GDM1 (cell line): ENCODE measurements around the gene LENG1.
"Not testable (repeated sequence)": the region's sequence is repeated elsewhere in the genome, so short reads cannot be mapped to it uniquely, and the experiment has no call there.

ENCODE experiments used
- DNase-seq: peaks from one replicate; lab custom pipeline; 2025; lab: John Stamatoyannopoulos, UW

Gene LENG1

GRCh38 chr19:54159352-54160181 lies at the start of gene LENG1:
TSS of gene LENG1 (minus strand) at chr19:54159721. CDS start at chr19:54159695, 26 bp downstream.
- peak; percentile 100 for DNase-seq

- no peak for DNase-seq
These were observed 49.2 kb upstream of the LENG1 start for GRCh38 chr19:54208784-54209057.

GRCh38 chr19:54207983-54208783 lies 48.7 kb upstream of the LENG1 start:
- DNase-seq: peak; percentile 97

GRCh38 chr19:54207676-54207982 lies 48.1 kb upstream of the LENG1 start:
- no peak for DNase-seq

GRCh38 chr19:54207193-54207592 lies 47.7 kb upstream of the LENG1 start:
- not testable (repeated sequence) for DNase-seq

GRCh38 chr19:54206831-54207177 lies 47.3 kb upstream of the LENG1 start:
- DNase-seq: no peak

- no peak for DNase-seq
These were observed 46.7 kb upstream of the LENG1 start for GRCh38 chr19:54206030-54206830.

- DNase-seq: no peak
These were observed 45.4 kb upstream of the LENG1 start for GRCh38 chr19:54204767-54205468.

- DNase-seq: no peak
These were observed 43.7 kb upstream of the LENG1 start for GRCh38 chr19:54203151-54203611.

- no peak for DNase-seq
These were observed 42.5 kb upstream of the LENG1 start for GRCh38 chr19:54201980-54202379.

- DNase-seq: no peak
These were observed 41.7 kb upstream of the LENG1 start for GRCh38 chr19:54201172-54201701.

GRCh38 chr19:54199401-54199800 lies 39.9 kb upstream of the LENG1 start:
- no peak for DNase-seq

GRCh38 chr19:54197121-54197520 lies 37.6 kb upstream of the LENG1 start:
- DNase-seq: no peak

- DNase-seq: no peak
These were observed 37.0 kb upstream of the LENG1 start for GRCh38 chr19:54196536-54196935.

- not testable (repeated sequence) for DNase-seq
These were observed 34.9 kb upstream of the LENG1 start for GRCh38 chr19:54194463-54194862.

GRCh38 chr19:54193011-54193410 lies 33.5 kb upstream of the LENG1 start:
- DNase-seq: no peak

GRCh38 chr19:54191811-54192453 lies 32.4 kb upstream of the LENG1 start:
- DNase-seq: no peak

GRCh38 chr19:54191011-54191810 lies 31.7 kb upstream of the LENG1 start, which contains the start of gene TSEN34:
TSS of gene TSEN34 (plus strand) at chr19:54191308. CDS start at chr19:54191365, 57 bp downstream.
- DNase-seq: peak; percentile 88

- peak; percentile 99 for DNase-seq
These were observed 31.0 kb upstream of the LENG1 start for GRCh38 chr19:54190503-54191010.
